T follicular helper cell (primary cell): ENCODE data around the gene CRACDL.

ENCODE experiments used
- DNase-seq: peaks from one replicate; pipeline ENCODE4 v3.0.0-alpha.2; 2020; ENCODE audit warnings: low read depth

The CRACDL gene

DNA sequence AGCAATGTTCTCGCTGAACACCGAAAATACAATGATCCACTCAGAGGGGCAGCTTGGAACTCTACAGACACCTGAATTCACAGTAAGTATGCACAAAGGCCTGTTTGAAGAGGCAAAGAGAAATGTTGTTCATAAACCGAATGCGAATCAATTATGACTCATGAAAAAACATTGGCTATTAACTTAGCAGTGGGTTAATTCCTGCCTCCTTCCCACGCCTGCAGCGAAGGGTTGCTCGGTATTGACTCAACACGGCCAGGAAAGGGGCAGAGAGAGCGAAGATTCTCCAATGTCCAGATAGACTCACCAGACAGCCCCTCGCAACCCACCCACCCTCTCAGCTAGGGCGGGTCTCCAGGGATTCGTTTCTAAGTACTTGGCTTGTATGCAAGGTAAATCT, 9.4 kb downstream of the CRACDL start:
- DNase-seq = no peak

DNA sequence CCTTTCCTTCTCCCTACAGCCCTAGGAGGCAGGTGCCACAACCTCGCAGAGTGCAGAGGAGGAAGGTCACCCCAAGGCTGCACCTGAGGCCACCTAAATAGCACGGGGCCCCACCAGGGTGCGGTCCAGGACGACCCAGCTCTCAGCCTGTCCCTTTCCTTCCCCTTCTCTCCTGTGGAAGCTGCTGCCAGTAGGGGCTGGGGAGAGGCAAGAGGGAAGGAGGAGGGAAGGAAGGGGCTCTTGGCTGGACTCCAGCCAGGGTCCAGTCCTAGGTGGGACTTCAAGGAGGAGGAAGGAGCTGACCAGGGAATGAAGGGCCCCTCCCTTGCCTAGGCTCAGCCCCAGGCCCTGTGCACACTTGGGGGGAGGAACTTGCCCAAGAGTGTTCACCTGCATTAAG, 11.1 kb downstream of the CRACDL start:
- no peak for DNase-seq

DNA sequence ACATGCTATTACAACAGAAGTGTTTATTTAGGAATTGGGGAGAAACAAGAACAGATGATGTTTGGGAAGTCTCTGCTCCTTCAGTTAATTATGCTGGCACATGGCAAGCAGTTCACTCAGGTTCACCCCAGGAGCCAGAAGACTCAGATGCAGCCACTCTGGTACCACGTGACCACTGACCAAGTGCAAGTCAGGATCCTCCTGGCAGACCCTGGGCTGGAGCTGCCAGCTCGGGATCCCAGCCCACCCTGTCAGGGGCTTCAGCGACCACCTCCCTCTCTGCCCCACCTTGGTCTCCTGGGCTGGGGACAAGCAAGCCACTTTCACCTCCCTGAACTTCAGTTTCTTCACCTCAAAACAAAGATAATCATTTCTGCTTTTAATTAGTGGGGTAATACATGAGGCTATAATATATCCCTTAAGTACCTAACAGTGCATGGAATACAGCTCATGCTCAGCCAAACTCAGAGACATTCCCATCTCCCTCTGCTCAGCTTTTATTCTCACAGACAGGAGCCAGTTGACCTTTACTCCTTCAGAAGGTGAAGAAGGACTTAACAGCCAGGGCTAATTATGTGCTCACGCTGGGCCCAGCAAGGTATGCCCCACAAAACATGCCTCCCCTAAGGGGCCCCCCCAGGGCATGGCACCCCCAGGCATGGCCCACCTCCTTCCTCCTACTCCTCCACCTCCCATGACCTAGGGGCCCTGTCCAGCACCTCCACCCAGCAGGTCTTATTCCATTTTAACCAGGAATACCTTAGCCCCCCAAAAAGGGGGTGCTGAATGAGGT, 11.8 kb downstream of the CRACDL start:
- DNase-seq = no peak

DNA sequence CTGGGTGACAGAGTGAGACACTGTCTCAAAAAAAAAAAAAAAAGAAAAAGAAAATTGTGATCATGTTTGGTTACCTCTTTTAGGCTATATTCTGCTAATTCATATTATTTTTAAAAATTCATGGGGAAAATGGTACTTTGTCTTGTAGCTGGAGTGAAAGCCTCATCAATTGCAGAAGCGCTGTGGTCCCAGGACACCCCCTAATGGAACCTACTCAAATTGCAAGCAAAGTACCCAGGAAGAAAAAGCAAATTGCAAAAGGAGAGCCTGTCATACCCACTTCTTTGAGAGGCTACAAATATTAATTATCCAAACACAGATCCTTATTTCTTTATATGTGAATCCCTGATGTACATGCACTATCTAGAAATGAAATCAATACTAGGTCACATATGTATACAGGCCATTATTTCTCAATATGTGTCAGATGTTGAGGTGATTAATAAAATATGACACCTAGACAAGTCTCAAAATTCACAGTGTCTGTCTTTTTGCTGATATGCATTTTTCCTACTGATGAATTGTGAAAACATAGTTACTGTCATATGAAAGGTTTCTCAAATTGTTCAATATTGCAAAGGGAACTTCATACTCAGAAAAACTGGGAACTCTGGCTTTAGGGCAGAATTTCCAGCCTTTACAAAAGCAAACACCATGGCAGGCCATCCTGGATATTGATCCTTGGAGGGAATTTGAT, 12.6 kb downstream of the CRACDL start:
- DNase-seq = no peak

DNA sequence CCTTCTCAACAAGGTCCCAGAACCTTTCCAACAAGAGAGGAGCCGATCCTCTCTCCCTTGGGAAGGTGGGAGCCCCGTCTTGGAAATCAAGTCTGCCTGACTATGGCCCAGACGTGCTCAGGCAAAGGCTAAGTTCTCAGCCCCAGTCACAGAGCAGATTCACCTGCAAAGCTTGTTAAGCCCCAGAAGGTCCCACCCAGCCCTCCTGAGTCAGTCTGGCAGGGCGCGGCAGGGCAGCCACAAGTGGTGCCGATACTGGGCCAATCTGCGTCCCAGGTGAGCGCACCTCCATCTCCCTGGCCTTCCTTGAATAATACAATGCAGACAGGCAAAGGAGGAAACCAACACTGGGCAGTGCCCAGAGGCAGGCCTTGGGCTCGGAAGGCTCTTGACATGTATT, 15.0 kb downstream of the CRACDL start:
- no peak for DNase-seq

DNA sequence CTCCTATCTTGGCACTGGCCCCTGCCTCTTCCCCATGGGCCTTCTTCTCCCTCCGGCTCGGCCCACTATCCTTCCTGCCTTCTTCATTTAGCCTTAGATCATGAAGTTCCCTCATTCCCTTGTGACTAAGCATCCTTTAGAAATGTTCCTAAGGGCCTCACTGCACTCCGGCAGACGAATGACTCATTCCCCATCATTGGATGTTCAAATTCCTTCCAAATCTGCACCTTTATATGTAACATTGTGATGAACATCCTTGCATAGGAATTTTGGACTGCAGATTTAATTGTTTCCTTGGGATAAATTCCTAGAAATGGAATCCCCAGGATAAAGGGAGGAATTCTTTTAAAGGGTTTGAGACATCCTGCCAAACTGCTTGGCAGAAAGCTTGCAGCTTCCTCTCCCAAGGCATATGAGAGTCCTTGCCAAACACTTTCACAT, 19.0 kb downstream of the CRACDL start:
- no peak for DNase-seq

DNA sequence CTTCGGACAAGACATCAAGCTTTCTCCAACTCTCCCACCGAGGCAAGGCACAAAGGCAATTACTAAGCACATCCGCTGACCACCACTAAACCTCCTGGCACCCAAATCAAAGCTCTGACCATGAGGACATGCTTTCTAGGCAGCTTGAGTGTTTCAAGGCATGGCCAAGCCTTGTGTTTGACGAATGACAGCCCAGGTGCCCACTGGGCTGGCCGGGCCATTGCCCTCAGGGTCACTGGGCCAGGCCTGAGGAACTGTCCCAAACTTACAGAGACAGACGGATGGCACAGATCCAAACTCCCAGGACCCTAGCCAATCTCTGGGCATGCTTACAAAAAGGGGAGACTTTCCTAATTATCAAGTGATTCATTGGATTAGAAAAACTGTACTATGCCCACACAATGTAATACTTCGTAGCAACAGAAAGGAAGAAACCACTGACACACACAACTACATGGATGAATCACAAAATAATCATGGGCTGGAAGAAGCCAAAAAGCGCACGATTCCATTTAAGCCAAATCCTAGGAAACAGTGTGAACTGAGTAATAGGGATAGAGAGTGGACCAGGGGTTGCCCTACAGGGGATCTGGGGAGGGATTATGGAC, 20.2 kb downstream of the CRACDL start:
- DNase-seq = no peak

DNA sequence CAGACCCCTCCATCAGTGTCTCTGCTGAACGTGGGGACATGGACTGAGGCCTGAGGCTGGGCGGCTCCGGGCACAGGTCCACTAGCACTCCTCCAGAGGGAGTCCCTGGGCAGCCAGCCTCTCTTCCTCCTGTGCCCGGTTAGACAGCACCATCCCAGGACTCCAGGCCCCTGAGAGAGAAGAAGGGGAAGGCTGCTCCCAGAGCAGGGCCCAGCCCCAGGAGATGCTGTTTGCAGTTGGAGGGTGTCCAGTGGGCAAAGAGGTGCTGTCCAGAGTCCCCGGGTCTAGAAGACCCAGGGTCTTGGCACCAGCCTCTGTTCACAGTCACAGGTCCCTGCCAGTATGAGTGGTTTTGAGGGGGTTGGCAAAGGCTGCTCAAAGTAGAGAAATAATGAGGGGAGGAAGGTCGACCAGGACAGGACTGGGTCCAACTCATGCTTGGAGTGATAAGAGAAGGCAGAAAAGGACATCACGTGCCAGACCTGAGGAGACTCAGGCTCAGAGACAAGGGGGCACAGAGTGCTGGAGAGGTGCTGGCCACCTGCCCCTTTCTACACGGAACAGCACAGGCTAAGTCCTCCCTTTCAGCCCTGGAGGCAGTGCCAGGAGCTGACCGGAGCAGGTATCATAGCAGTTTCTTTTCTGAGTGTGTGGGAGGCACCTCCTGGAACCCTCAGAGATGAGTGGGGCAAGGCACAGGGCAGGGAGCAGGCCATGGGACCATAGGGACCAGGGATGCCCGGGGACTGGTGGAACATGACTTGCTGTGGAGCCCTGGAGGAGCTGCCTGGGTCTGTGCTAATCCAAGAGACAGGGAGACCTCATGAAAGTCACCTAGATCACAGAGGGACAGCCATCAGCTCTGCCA, 21.1 kb downstream of the CRACDL start:
- no peak for DNase-seq

DNA sequence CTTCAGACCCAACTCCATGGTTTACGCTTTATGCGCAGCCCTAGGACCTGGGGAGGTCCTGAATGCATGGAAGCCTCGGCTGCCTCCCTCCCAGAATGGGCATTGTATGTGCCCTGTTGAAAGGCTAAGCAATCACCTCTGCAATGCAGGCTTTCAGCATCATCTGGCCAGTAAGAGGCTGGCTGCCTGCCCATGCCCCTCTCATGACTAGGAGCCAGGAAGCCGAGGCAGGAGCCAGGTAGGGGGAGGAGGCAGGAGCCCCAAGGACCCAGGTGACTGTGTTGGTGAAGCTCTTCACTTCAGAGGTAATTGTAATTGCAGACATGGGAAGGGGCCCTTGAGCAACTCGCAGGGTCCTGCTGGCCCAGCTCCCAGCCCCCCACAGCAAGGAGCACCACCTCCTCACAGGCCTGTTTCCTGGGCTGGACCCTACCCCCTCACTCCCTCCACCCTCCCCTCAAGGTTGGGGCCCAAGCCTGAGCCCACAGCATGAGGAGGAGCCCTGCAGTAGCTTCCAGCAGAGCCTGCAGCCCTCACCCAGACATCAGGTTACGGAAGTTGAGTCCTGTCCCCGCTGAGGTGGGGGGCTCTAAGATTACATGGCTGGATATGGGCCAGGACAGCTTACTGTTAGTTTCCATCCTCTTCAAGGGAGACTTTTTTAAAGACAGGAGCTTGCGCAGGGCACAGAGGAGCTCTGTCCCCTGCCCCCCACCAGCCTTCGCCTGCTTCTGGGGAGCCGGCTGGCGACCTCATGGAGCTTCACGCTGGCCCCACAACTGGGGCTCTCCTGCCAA, 21.9 kb downstream of the CRACDL start:
- no peak for DNase-seq

DNA sequence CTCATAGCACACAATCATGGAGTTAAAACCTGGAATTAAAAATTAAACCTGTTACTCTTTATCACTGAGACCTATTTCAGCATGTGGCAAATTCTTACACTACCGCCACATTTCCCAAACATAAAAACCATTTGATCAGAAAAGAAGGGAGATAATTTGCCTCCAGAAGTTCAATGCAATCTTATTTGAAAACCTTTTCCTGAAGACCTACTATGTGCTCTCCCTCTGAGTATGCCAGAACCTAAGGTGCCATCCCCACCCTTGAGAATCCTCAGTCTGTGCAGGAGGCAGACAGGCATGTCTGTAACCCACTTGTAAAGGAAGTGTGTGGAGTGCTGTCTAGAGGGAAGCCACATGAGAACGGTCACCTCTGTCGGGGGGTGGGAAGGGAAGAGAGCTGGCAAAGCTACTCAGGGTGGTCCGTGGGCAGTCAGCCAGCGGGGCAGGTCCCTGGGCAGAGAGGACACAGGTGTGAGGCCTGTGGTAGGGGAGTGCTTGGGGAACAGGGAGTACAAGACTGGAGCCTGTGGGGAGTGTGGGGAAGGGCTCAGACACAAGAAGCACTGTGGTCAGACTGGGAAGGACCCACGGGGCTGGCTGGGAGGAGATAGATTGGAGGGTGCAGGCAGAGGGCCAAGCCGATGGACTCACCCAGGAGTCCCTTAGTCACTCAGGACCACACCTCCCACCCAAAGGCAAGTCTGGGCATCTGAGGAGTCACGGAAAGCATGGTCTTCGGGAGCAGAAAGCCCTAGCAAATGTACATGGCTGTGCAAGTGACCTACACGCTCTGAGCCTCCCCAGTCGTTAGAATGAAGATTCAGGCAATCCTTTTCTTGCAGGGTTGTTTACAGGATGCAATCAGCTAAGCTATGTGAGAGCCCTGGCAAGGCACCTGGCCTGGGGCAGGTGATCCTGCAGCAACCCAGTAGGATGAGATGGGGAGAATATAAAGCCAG, 22.8 kb downstream of the CRACDL start:
- DNase-seq = no peak

DNA sequence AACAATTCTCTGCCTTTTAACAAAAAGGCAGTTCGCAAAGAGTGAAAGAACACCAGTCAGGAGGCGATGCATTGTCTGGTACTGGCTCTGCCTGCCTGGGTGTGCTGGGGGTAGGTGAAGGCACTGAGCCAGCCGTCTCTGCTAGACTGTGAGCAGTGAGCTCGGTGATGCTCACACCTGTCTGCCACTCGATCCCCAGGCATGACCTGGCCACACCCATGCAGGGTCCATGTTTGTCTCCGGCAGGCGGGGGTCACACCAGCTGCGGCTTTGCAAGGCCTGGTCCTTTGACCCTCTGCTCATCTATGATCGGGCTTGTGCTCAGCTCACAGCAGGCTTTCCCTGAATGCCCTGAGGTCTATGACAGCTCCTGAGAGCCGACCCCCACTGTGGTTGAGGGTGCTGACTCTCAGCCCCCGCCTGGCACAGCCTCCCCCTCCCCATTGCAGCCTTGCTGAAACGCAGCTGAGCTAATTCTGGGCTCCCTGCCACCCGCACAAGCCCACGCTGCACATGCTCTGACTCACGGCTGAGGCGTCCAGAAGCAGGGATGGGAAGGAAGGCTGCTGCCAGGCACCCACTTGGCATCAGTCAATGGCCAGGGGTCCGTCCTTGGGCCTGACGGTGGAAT, 23.7 kb downstream of the CRACDL start:
- no peak for DNase-seq

DNA sequence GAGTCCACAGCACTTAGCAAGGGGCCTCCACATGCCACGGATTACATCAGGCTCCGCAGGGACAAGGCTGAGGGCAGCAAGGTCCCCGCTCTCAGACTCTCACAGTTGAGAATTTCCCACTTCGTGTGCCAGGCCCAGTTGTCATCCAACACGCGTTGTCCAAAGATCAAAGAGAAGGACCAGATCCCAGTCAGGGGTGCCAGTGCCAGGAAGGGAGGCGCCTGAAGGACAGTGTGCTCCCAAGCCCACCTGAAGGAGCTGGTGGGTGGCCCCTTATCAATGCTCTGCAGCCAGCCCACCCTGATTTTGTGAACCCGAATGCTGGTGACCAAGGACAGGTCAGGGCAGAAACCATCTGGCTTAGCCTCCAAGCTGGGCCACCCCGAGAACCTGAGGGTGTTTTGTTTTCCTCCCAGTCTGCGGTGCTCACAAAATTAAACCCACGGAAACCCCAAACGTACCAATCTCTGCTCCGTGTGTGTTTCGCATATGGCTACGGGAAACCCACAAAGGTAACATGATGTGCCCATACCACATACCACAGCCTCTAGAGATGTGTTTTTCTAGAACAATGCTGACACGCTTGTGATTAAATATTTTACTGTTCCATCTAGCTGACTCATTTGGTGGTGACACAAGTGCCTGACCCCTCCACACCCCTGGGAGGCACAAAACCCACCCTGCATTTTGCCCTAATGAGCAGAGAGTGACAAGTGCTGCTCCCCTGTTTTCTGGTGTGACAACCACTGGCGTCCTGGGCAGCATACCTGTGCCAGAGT, 24.5 kb downstream of the CRACDL start:
- DNase-seq = no peak

DNA sequence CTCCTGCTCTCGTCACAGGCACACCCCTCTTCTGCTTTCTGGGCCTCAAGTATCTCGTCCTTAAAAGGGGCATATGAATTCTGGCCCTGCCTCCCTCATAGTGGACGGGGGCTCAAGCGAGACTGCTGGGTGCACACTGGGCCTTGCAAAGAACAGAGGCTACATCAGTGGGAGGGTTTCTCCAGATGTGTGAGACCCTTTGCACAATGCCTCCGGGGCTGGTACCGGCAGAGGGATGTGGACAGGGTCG, 25.0 kb downstream of the CRACDL start:
- DNase-seq = no peak

DNA sequence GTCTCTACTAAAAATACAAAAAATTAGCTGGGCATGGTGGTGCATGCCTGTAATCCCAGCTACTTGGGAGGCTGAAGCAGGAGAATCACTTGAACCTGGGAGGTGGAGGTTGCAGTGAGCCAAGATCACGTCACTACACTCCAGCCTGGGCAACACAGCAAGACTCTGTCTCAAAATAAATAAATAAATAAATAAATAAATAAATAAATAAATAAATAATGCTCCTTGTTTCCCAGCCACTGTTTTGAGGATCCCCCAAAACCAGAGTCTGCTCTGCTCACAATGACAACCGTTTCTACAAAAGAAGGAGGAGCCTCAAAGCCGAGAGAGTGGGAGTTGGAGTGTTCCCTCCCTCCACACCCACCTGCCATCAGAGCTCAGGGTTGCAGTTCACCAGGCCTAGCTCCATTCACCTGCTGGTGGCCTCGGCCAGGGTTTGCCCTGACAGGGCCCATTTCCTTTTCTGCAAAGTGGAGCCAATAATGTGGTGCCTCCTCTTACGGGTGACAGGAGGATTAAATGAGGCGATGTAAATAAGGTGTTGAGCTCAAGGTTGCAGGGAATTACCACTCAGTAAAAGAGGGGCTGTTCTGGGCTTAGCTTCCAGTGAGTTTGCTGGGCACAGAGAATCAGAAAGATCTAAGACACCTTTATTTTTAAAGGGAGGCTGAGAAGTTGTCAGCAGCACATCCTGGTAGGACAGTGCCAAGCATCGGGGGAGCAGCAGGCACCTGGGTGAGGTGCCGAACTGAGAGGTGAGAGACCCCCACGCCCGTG, 25.5 kb downstream of the CRACDL start:
- DNase-seq = no peak

DNA sequence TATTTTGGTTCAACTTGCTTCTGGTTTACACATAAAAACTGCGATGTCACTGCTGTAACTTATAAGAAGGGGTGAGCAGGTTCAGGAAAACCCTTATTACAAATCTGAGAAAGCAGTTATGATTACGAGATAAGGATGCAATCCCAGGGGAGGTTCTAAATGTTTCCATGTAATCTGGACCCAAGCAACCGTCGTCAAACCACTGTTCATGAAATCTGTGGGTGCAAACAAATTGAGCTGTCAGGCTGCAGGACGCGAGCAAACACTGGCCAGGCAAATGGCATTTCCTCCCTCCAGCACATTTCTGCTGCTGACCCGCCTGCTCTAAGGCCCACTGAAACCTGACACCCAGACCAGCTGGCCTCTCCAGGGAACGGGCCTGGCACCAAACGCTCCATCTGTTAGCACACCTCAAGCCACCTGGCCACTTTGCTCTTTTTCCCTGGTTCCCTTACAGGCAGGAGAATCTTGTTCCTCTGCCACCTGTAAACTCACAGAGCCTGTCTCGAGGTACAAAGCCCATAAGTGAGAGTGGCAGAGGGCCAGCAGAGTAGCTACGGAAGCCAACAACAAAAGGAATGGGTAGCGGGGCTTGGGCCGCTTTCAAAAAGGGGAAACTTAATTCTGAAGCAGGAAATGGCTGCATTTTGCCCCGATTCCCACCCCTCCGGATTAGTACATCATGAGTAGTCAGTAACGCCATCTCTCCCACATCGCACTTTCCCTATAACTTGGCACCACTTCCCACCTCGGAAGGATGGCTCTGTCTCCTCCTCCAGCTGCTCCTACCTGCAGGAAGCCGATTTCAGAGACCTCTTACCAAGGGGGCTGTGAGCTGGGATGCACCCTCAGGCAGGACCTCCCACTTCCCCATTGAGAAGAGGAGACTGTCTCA, 26.5 kb downstream of the CRACDL start:
- no peak for DNase-seq

DNA sequence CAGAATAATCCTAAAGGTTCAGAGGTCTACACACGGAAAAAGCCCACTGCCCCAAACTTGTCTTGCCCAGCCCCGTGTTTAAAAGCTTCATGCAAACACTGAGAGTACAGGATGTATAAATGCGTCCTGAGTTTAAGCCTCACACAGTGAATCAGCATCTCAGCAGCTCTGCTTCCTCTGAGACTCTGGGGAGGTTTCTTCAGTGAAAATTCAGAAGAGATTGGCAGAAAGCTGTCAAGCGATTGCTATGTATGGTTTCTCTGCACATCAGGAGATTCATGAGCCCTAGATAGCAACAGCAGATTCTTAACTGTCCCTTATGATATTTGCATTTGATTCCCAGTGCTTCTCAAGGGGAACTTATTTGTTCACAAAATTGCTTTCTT, 27.1 kb downstream of the CRACDL start:
- DNase-seq = no peak
